Cardiac muscle cell (in vitro differentiated cells and primary cell): ENCODE data around the gene MRPL40. TPM values are rescaled to one million over a fixed set of nuclear protein-coding genes. Genes with fewer than 3 reads are reported as not detected.

Experiments used
- DNase-seq, 2 donors: peaks; one replicate each; pipeline versions ENCODE4 v3.0.0 to v3.0.0-alpha.2; 2010 to 2017; ENCODE audit warnings: low read depth in 1 of 2, low spot score in 1 of 2
- H3K27ac ChIP-seq: fragments of 200-600 bp; sonication (generic); 2 replicates; pipeline ENCODE4 v1.5.1; 2016
- H3K27me3 ChIP-seq: fragments of 200-600 bp; sonication (generic); 2 replicates; pipeline ENCODE4 v1.6.0; 2016; ENCODE audit warnings: control low read depth
- H3K36me3 ChIP-seq: fragments of 200-600 bp; sonication (generic); 2 replicates; pipeline ENCODE4 v1.5.1; 2016; ENCODE audit warnings: control low read depth
- H3K4me1 ChIP-seq: fragments of 200-600 bp; sonication (generic); 2 replicates; pipeline ENCODE4 v1.8.1; 2017; ENCODE audit warnings: low read depth, mild to moderate bottlenecking, mixed run types
- H3K4me3 ChIP-seq: fragments of 200-600 bp; sonication (generic); 2 replicates; pipeline ENCODE4 v1.5.1; 2016; ENCODE audit warnings: mild to moderate bottlenecking
- H3K9me3 ChIP-seq: fragments of 200-600 bp; sonication (generic); 2 replicates; pipeline ENCODE4 v1.5.1; 2017; ENCODE audit warnings: low read depth, mild to moderate bottlenecking, control low read depth
- CTCF ChIP-seq: IDR thresholded peaks from 2 replicates; pipeline ENCODE4 v1.5.1; 2012; ENCODE audit warnings: low read depth, mild to moderate bottlenecking, low read length
- polyA plus RNA-seq: library from polyadenylated mRNA; unstranded; fragments of >200 nt; fragmentation: Nextera tagmentation; extraction: Ambion mirVana; gene quantifications from 2 replicates; pipeline ENCODE4 v1.2.1, GENCODE V29; 2016
- total RNA-seq: library from RNA; depleted of rRNA; stranded (reverse); fragments of >200 nt; gene quantifications from 2 replicates; pipeline ENCODE4 v1.2.3, GENCODE V29; 2016

MRPL40 gene
- total and polyA plus RNA-seq, 2 experiments from 2014 or later, result 38.7 to 91.3 TPM

- Histone ChIP-seq H3K36me3 (peaks cover 35% of the 10 kb centered on the region), H3K27ac (peak overlapping the region; percentile 97)
- TF ChIP-seq CTCF, result no peak
These were observed 35.2 kb upstream of the MRPL40 start for GRCh38 chr22:19396934-19397733.

GRCh38 chr22:19397734-19398104 is 34.6 kb upstream of the MRPL40 start:
- Histone ChIP-seq H3K27me3 (no peaks in the 10 kb centered on the region), H3K9me3 (no peaks in the 10 kb centered on the region), H3K4me1 (peaks cover 19% of the 10 kb centered on the region), H3K36me3 (peaks cover 31% of the 10 kb centered on the region), H3K4me3 (no peak overlapping the region), H3K27ac (peak overlapping the region; percentile 97)
- DNase-seq, result peak in 1 of 2 donors; percentile 75
- no peak for TF ChIP-seq CTCF

More at GRCh38 chr22:19396934-19397733, 35.2 kb upstream of the MRPL40 start:
- peaks cover 19% of the 10 kb centered on the region for H3K4me1 ChIP-seq
- H3K9me3 ChIP-seq, result no peaks in the 10 kb centered on the region
- no peaks in the 10 kb centered on the region for H3K27me3 ChIP-seq
- H3K4me3 ChIP-seq, result no peak overlapping the region
- peak in 1 of 2 donors; percentile 69 for DNase-seq

- no peak for TF ChIP-seq CTCF
- Histone ChIP-seq H3K27me3 (no peaks in the 10 kb centered on the region), H3K4me3 (no peak overlapping the region), H3K9me3 (no peaks in the 10 kb centered on the region), H3K36me3 (peaks cover 27% of the 10 kb centered on the region), H3K4me1 (peaks cover 19% of the 10 kb centered on the region), H3K27ac (peak overlapping the region; percentile 97)
- DNase-seq, result no peak
These were observed 34.1 kb upstream of the MRPL40 start for GRCh38 chr22:19398206-19398605.

GRCh38 chr22:19398652-19399051 is 33.7 kb upstream of the MRPL40 start:
- peak overlapping the region; percentile 97 for H3K27ac ChIP-seq
- no peak for TF ChIP-seq CTCF
- peaks cover 23% of the 10 kb centered on the region for H3K36me3 ChIP-seq
- no peaks in the 10 kb centered on the region for H3K9me3 ChIP-seq
- H3K4me3 ChIP-seq, result no peak overlapping the region
- DNase-seq, result no peak
- peaks cover 19% of the 10 kb centered on the region for H3K4me1 ChIP-seq
- H3K27me3 ChIP-seq, result no peaks in the 10 kb centered on the region

DNA sequence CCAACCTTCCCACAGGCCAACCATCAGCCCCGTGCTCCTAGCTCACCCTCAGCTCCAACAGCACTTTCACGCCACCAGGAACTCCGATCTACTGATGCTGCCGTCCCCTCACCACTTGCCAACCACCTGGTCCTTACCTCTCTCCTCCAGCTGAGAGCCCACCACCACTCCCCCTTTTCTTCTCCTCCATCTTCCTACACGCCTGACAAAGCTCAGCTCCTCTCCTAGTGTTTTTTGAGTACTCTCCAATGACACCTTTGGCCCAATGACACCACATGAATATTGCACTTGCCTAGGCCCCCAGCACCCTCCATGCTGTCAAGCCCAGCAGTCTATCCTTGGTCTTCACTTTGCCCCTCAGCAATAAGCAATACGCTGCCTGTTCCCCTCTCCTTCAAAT is 31.5 kb upstream of the MRPL40 start:
- no peak for DNase-seq
- H3K36me3 ChIP-seq, result peaks cover 8% of the 10 kb centered on the region
- H3K4me1 ChIP-seq, result peaks cover 34% of the 10 kb centered on the region
- no peak overlapping the region for H3K27ac ChIP-seq
- TF ChIP-seq CTCF, result no peak
- no peaks in the 10 kb centered on the region for H3K9me3 ChIP-seq
- H3K4me3 ChIP-seq, result no peak overlapping the region
- H3K27me3 ChIP-seq, result no peaks in the 10 kb centered on the region
